SK-N-SH (cell line): Measurements from ENCODE around the gene S1PR3.

Experiments
- CHD2 ChIP-seq: fragments of 150-350 bp; IDR thresholded peaks from 2 replicates; pipeline ENCODE4 v1.6.1; 2018; ENCODE audit warnings: low read length; ENCODE audit not compliant: partially characterized antibody
- EP300 ChIP-seq, 2 experiments: IDR thresholded peaks; 2 replicates each; pipeline versions ENCODE4 v1.4.0 to v1.6.1; 2012; ENCODE audit warnings: borderline replicate concordance in 1 of 2, low read depth in 1 of 2, low read length in 1 of 2
- YY1 ChIP-seq: IDR thresholded peaks from 2 replicates; pipeline ENCODE4 v1.4.0; 2012; ENCODE audit warnings: low read depth, mild to moderate bottlenecking
- TF ChIP-seq, protein P1 (sequence below): fragments of 200-600 bp; sonication (generic); IDR thresholded peaks from 2 replicates; pipeline ENCODE4 v1.6.1; 2017; ENCODE audit warnings: antibody characterized with exemption, mild to moderate bottlenecking, moderate library complexity

- TF ChIP-seq, protein P1, sequence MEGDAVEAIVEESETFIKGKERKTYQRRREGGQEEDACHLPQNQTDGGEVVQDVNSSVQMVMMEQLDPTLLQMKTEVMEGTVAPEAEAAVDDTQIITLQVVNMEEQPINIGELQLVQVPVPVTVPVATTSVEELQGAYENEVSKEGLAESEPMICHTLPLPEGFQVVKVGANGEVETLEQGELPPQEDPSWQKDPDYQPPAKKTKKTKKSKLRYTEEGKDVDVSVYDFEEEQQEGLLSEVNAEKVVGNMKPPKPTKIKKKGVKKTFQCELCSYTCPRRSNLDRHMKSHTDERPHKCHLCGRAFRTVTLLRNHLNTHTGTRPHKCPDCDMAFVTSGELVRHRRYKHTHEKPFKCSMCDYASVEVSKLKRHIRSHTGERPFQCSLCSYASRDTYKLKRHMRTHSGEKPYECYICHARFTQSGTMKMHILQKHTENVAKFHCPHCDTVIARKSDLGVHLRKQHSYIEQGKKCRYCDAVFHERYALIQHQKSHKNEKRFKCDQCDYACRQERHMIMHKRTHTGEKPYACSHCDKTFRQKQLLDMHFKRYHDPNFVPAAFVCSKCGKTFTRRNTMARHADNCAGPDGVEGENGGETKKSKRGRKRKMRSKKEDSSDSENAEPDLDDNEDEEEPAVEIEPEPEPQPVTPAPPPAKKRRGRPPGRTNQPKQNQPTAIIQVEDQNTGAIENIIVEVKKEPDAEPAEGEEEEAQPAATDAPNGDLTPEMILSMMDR, result no peak
- TF ChIP-seq YY1 (no peak), EP300 (IDR thresholded peaks at IDR 0.05; ENCODE audit: borderline replicate concordance in 1 of 2, low read depth in 1 of 2, low read length in 1 of 2) (no peak), CHD2 (no peak)
Observed at GRCh38 chr9:88959727-88960469, 31.4 kb upstream of the S1PR3 start.
